GM19463 (cell line): Measurements from ENCODE around the gene EPB41L4B.
"Not testable (repeated sequence)": the region's sequence is repeated elsewhere in the genome, so short reads cannot be mapped to it uniquely, and the experiment has no call there.

Experiments used
- ATAC-seq: cut with Tn5 transposase; IDR thresholded peaks from one replicate; pipeline ENCODE4 v1.9.1; 2021; ENCODE audit warnings: mild to moderate bottlenecking, moderate library complexity; ENCODE audit not compliant: unreplicated experiment

EPB41L4B gene

GRCh38 chr9:109301012-109301411 is 19.8 kb downstream of the EPB41L4B start:
- ATAC-seq: no peak

DNA sequence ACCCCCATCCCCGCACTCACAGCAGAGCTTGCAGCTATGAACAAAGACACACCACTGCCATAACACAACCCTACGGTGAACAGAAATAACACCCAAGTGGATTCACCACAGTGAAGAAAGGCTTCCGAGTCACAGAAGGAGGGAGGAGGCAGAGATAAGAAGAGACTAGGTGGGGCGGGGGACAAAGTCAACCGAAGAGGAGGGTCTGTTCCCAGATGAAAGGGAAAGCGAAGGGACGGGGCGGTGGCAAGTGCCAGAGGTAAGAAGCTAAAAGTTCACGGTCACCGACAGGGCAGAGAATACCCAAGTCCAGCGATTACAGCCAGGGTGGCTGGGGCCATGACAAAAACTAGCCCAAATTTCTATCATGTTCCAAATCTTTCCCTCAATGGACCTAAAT is 21.0 kb downstream of the EPB41L4B start:
- ATAC-seq: no peak

GRCh38 chr9:109297899-109298298 is 23.0 kb downstream of the EPB41L4B start:
- no peak for ATAC-seq

- ATAC-seq: no peak
Observed at GRCh38 chr9:109295221-109296130, 25.4 kb downstream of the EPB41L4B start.

- ATAC-seq: no peak
Observed at GRCh38 chr9:109290385-109290784, 30.5 kb downstream of the EPB41L4B start.

DNA sequence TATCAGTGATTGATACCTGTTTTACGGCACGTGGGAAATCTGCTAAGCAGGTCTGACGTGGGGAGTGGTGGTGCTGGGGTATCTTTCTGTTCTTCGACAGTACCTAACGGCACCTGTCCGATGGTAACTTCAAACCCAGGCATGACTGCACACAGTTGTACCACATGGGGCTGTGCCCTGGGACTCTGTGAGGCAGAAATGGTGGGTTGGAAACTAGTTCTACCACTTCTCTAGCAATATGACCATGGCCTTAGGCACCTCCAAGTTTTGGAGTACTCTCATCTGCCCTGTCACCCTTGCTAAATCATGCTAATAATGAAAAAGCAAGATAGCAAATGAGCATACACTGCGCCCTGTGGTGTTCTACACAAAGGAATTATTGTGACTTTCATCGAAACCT is 30.9 kb downstream of the EPB41L4B start:
- no peak for ATAC-seq

DNA sequence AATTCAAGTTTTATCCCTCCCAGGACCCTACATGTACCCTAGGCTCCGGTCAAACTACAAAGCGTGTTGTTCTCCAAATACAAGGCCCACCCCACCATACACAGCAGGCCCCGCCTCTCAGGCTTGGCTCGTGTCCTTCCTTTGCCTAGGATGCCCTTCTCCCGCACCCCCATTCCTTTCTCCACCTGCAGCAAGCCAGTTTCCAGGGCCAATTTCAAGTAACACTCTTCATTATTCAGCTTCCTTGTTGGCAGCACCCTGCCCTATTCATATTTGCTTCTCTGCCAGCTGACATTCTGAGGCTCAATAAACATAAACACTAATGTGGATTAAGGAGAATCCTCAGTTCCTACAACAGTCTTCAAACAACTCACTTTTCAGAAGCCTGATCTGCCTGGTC is 31.7 kb downstream of the EPB41L4B start:
- ATAC-seq: no peak

- no peak for ATAC-seq
Observed at GRCh38 chr9:109286981-109287380, 33.9 kb downstream of the EPB41L4B start.

GRCh38 chr9:109286571-109286977 is 34.3 kb downstream of the EPB41L4B start:
- no peak for ATAC-seq

DNA sequence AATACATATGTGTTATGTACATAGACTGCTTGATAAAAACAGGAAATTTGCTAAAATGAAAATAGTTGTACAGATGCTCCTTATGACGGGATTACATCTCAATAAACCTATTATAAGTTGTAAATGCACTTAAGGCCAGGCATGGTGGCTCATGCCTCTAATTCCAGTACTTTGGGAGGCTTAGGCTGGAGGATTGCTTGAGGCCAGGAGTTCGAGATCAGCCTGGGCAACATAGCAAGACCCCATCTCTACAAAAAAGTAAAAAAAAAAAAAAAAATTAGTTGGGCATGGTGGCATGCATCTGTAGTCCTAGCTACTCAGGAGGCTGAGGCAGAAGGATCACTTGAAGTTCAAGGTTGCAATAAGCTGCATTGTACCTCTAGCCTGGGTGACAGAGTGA is 37.2 kb downstream of the EPB41L4B start:
- not testable (repeated sequence) for ATAC-seq

DNA sequence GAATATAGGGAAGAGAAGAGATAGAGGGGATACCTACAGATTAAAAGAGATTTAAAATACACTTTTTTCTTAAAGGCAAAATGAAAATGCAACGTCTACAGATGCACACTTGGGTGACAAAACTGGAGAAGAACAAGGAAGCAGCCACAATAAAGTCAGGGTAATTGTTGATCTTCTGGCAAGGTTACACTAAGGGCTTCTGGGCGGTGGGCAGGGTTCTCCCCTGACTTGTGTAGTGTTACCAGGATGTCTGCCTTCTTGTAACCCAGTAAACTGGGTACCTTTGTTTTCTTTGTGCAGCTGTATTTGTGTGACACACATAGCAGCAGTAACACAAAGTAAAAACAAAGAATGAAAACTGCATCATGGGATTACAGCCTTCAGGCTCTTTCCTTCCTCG is 37.8 kb downstream of the EPB41L4B start:
- no peak for ATAC-seq

- ATAC-seq: no peak
Observed at GRCh38 chr9:109282302-109282701, 38.6 kb downstream of the EPB41L4B start.

DNA sequence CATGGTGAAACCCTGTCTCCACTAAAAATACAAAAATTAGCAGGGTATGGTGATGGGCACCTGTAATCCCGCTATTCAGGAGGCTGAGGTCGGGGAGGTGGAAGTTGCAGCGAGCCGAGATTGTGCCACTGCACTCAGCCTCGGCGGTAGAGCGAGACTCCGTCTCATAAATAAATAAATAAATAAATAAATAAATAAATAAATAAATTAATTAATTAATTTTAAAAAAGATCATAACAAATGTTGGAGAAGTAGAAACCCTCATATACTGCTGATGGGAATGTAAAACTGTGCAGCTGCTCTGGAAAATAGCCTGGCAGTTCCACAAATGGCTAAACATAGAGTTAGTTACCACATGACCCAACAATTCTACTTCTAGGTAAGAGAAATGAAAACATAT is 39.3 kb downstream of the EPB41L4B start:
- ATAC-seq: no peak

GRCh38 chr9:109278848-109279247 is 42.0 kb downstream of the EPB41L4B start:
- no peak for ATAC-seq

GRCh38 chr9:109278216-109278615 is 42.6 kb downstream of the EPB41L4B start:
- no peak for ATAC-seq

DNA sequence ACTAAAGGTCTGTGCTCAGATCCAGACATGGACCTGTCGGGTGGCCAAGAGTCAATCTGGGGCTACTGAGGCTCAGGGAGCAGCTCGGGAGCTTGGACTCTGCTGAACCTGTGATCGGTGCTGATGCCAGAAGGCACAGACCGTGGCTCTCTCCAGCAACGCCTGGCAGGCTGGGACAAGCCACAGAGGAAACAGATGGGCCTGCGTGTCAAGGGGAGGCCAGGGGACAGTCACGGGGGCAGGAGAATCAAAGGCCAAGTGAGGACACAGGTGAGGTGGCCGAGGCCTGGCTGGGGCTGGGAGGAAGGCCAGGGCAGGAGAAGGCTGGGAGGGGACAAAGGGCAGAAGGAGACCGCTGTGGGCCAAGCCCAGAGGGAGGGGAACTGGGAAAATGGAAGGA is 43.4 kb downstream of the EPB41L4B start:
- ATAC-seq: no peak

GRCh38 chr9:109276469-109277440 is 44.1 kb downstream of the EPB41L4B start:
- no peak for ATAC-seq

- no peak for ATAC-seq
Observed at GRCh38 chr9:109274884-109275730, 45.8 kb downstream of the EPB41L4B start.

DNA sequence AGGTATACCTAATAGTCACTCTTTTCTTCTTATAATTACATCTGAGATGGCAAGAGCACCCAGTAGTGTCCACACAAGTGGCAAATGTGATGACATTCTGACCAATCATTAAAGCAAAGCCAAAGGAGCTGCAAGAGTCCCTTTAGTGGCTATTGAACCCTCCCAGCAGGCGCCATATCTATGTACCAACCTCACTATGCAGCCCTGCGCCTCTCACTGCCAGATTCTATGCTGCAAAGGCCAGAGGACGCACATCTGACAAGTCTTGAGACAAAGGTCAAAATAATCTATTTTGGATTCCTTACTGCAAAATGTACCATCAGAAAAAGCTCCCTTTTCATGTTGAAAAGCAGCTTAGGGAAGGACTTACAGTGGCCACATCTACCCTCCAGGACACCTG is 47.0 kb downstream of the EPB41L4B start:
- no peak for ATAC-seq

- ATAC-seq: no peak
Observed at GRCh38 chr9:109272745-109273144, 48.1 kb downstream of the EPB41L4B start.

DNA sequence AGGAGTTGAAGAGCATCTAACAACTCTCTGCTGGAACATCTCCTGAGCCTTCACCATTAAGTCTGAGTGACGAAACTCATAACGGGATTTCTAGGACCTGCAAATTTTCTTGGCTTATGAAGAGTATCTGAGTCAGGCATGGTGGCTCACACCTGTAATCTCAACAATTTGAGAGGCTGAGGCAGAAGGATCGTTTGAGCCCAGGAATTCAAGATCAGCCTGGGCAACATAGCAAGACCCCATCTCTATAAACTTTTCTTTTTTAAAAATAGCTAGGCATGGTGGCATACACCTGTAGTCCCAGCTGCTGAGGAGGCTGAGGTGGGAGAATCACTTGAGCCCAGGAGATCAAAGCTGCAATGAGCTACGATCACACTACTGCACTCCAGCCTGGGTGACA is 48.8 kb downstream of the EPB41L4B start:
- no peak for ATAC-seq
